ENCODE measurements around the gene CACNA1E. TPM values are rescaled to one million over a fixed set of nuclear protein-coding genes. Genes with fewer than 3 reads are reported as not detected.

Gene CACNA1E
- 0.11 and 0.18 TPM in 2 replicates for total RNA-seq (2014; rRNA removed; shearing (Covaris generic))
- polyA plus RNA-seq (2015; cell fraction: cytosol; rRNA removed) = 0.06 TPM in 2 replicates
- 0.18 and 0.48 TPM in 2 replicates for polyA plus RNA-seq (2015; cell fraction: nucleus; rRNA removed)

- DNase-seq (ENCODE audit: low read depth, low spot score) = no peak
- in situ Hi-C loops (cut with HindIII; ENCODE audit: low pct_unique_long_range_greater_than_20kb, low sequenced_read_pairs) = loop anchor here (25.0 kb wide), 1 partner anchor 779 kb away; no protein-coding TSS in a partner anchor
Observed at GRCh38 chr1:181483285-181484195, at the start of gene CACNA1E. TSS of gene CACNA1E (plus strand) at chr1:181483517. CDS start at chr1:181483745, 228 bp downstream.

- in situ Hi-C loops (cut with HindIII; ENCODE audit: low pct_unique_long_range_greater_than_20kb, low sequenced_read_pairs) = no loop called here
- no peak for DNase-seq (ENCODE audit: low read depth, low spot score)
Observed at GRCh38 chr1:181433931-181434330, 49.4 kb upstream of the CACNA1E start.

- in situ Hi-C loops (cut with HindIII; ENCODE audit: low pct_unique_long_range_greater_than_20kb, low sequenced_read_pairs) = no loop called here
- DNase-seq (ENCODE audit: low read depth, low spot score) = no peak
Observed at GRCh38 chr1:181438013-181438412, 45.3 kb upstream of the CACNA1E start.

- in situ Hi-C loops (cut with HindIII; ENCODE audit: low pct_unique_long_range_greater_than_20kb, low sequenced_read_pairs) = no loop called here
- DNase-seq (ENCODE audit: low read depth, low spot score) = no peak
Observed at GRCh38 chr1:181440510-181440909, 42.8 kb upstream of the CACNA1E start.

- in situ Hi-C loops (cut with HindIII; ENCODE audit: low pct_unique_long_range_greater_than_20kb, low sequenced_read_pairs) = no loop called here
- DNase-seq (ENCODE audit: low read depth, low spot score) = no peak
Observed at GRCh38 chr1:181442181-181442525, 41.2 kb upstream of the CACNA1E start.

GRCh38 chr1:181443231-181443853, 40.0 kb upstream of the CACNA1E start:
- no peak for DNase-seq (ENCODE audit: low read depth, low spot score)
- in situ Hi-C loops (cut with HindIII; ENCODE audit: low pct_unique_long_range_greater_than_20kb, low sequenced_read_pairs) = no loop called here

- no peak for DNase-seq (ENCODE audit: low read depth, low spot score)
- in situ Hi-C loops (cut with HindIII; ENCODE audit: low pct_unique_long_range_greater_than_20kb, low sequenced_read_pairs) = no loop called here
Observed at GRCh38 chr1:181445436-181445835, 37.9 kb upstream of the CACNA1E start.

GRCh38 chr1:181448461-181448860, 34.9 kb upstream of the CACNA1E start:
- no peak for DNase-seq (ENCODE audit: low read depth, low spot score)

GRCh38 chr1:181451661-181452230, 31.6 kb upstream of the CACNA1E start:
- in situ Hi-C loops (cut with HindIII; ENCODE audit: low pct_unique_long_range_greater_than_20kb, low sequenced_read_pairs) = no loop called here
- no peak for DNase-seq (ENCODE audit: low read depth, low spot score)

More at GRCh38 chr1:181448461-181448860, 34.9 kb upstream of the CACNA1E start:
- in situ Hi-C loops (cut with HindIII; ENCODE audit: low pct_unique_long_range_greater_than_20kb, low sequenced_read_pairs) = no loop called here

GRCh38 chr1:181452746-181453145, 30.6 kb upstream of the CACNA1E start:
- in situ Hi-C loops (cut with HindIII; ENCODE audit: low pct_unique_long_range_greater_than_20kb, low sequenced_read_pairs) = no loop called here
- DNase-seq (ENCODE audit: low read depth, low spot score) = peak; percentile 1

GRCh38 chr1:181453541-181454201, 29.6 kb upstream of the CACNA1E start:
- in situ Hi-C loops (cut with HindIII; ENCODE audit: low pct_unique_long_range_greater_than_20kb, low sequenced_read_pairs) = no loop called here
- no peak for DNase-seq (ENCODE audit: low read depth, low spot score)

- no peak for DNase-seq (ENCODE audit: low read depth, low spot score)
- in situ Hi-C loops (cut with HindIII; ENCODE audit: low pct_unique_long_range_greater_than_20kb, low sequenced_read_pairs) = no loop called here
Observed at GRCh38 chr1:181456551-181456950, 26.8 kb upstream of the CACNA1E start.

- in situ Hi-C loops (cut with HindIII; ENCODE audit: low pct_unique_long_range_greater_than_20kb, low sequenced_read_pairs) = no loop called here
- no peak for DNase-seq (ENCODE audit: low read depth, low spot score)
Observed at GRCh38 chr1:181458419-181458818, 24.9 kb upstream of the CACNA1E start.

- no peak for DNase-seq (ENCODE audit: low read depth, low spot score)
- in situ Hi-C loops (cut with HindIII; ENCODE audit: low pct_unique_long_range_greater_than_20kb, low sequenced_read_pairs) = no loop called here
Observed at GRCh38 chr1:181459067-181459466, 24.2 kb upstream of the CACNA1E start.

- in situ Hi-C loops (cut with HindIII; ENCODE audit: low pct_unique_long_range_greater_than_20kb, low sequenced_read_pairs) = no loop called here
- no peak for DNase-seq (ENCODE audit: low read depth, low spot score)
Observed at GRCh38 chr1:181469829-181470228, 13.5 kb upstream of the CACNA1E start.

GRCh38 chr1:181475580-181475979, 7.7 kb upstream of the CACNA1E start:
- in situ Hi-C loops (cut with HindIII; ENCODE audit: low pct_unique_long_range_greater_than_20kb, low sequenced_read_pairs) = loop anchor here (25.0 kb wide), 1 partner anchor 787 kb away; no protein-coding TSS in a partner anchor
- DNase-seq (ENCODE audit: low read depth, low spot score) = no peak

- in situ Hi-C loops (cut with HindIII; ENCODE audit: low pct_unique_long_range_greater_than_20kb, low sequenced_read_pairs) = loop anchor here (25.0 kb wide), 1 partner anchor 786 kb away; no protein-coding TSS in a partner anchor
- DNase-seq (ENCODE audit: low read depth, low spot score) = no peak
Observed at GRCh38 chr1:181476581-181476980, 6.7 kb upstream of the CACNA1E start.

GRCh38 chr1:181478306-181478705, 5.0 kb upstream of the CACNA1E start:
- in situ Hi-C loops (cut with HindIII; ENCODE audit: low pct_unique_long_range_greater_than_20kb, low sequenced_read_pairs) = loop anchor here (25.0 kb wide), 1 partner anchor 784 kb away; no protein-coding TSS in a partner anchor
- no peak for DNase-seq (ENCODE audit: low read depth, low spot score)

Data from SK-MEL-5 (cell line).